DND-41 (cell line): Measurements from ENCODE around the gene ARHGEF4.

Experiments used
- ATAC-seq: fragments of 200-7000 bp; cut with Tn5 transposase; 3 replicates; pipeline ENCODE4 v1.9.1; 2021; ENCODE audit warnings: low read depth; ENCODE audit not compliant: insufficient read depth
- DNase-seq: peaks from one replicate; pipeline ENCODE4 v3.0.0-alpha.2; 2020
- H2AFZ ChIP-seq: 2 replicates; pipeline ENCODE4 v1.6.0; 2012; ENCODE audit warnings: low read depth, low read length
- H3K27ac ChIP-seq: 2 replicates; pipeline ENCODE4 v1.5.1; 2012; ENCODE audit warnings: low read length, inconsistent platforms
- H3K27me3 ChIP-seq: fragments of 200-600 bp; sonication (generic); 2 replicates; pipeline ENCODE4 v1.6.0; 2012; ENCODE audit warnings: low read length, mild to moderate bottlenecking, inconsistent platforms; ENCODE audit not compliant: insufficient read depth, poor library complexity
- H3K36me3 ChIP-seq: 2 replicates; pipeline ENCODE4 v1.5.1; 2012; ENCODE audit warnings: low read length, inconsistent platforms; ENCODE audit not compliant: insufficient read depth
- H3K4me1 ChIP-seq: 2 replicates; pipeline ENCODE4 v1.5.1; 2012; ENCODE audit warnings: mild to moderate bottlenecking, low read length; ENCODE audit not compliant: insufficient read depth
- H3K4me2 ChIP-seq: 2 replicates; pipeline ENCODE4 v1.6.0; 2012; ENCODE audit warnings: mild to moderate bottlenecking, moderate library complexity, low read length, inconsistent platforms; ENCODE audit not compliant: insufficient read depth
- H3K4me3 ChIP-seq, 2 experiments: fragments of 200-600 bp in 1 of 2; shearing (Covaris generic) in 1 of 2; 2 replicates each; pipeline ENCODE4 v1.5.1; 2012 to 2016; ENCODE audit warnings: inconsistent platforms in 2 of 2, low read length in 2 of 2, mild to moderate bottlenecking in 2 of 2, low read depth in 1 of 2, moderate library complexity in 1 of 2
- H3K79me2 ChIP-seq: 2 replicates; pipeline ENCODE4 v1.6.0; 2012; ENCODE audit warnings: low read length, inconsistent platforms; ENCODE audit not compliant: insufficient read depth
- H3K9ac ChIP-seq: 2 replicates; pipeline ENCODE4 v1.6.0; 2012; ENCODE audit warnings: low read depth, mild to moderate bottlenecking, inconsistent platforms, low read length, moderate library complexity
- H3K9me3 ChIP-seq: 2 replicates; pipeline ENCODE4 v1.5.1; 2012; ENCODE audit warnings: low read length, moderate library complexity, mild to moderate bottlenecking, inconsistent platforms; ENCODE audit not compliant: insufficient read depth, severe bottlenecking
- H4K20me1 ChIP-seq: 2 replicates; pipeline ENCODE4 v1.6.0; 2012; ENCODE audit warnings: low read length; ENCODE audit not compliant: insufficient read depth
- CTCF ChIP-seq: IDR thresholded peaks from 2 replicates; pipeline ENCODE4 v1.5.1; 2012; ENCODE audit warnings: borderline replicate concordance, low read length, moderate library complexity, mild to moderate bottlenecking; ENCODE audit not compliant: poor library complexity, severe bottlenecking; ENCODE audit errors: extremely low read depth
- EZH2 ChIP-seq: IDR thresholded peaks from 3 replicates; pipeline ENCODE4 v1.6.1; 2012; ENCODE audit warnings: borderline replicate concordance, low read depth, mild to moderate bottlenecking, moderate library complexity, low read length, inconsistent platforms; ENCODE audit not compliant: severe bottlenecking

The ARHGEF4 gene

GRCh38 chr2:130853391-130853790 is 16.7 kb downstream of the ARHGEF4 start:
- ATAC-seq = no peak
- H3K9ac ChIP-seq = no peak overlapping the region
- TF ChIP-seq CTCF = no peak
- no peak for TF ChIP-seq EZH2
- H3K9me3 ChIP-seq = no peaks in the 10 kb centered on the region
- no peaks in the 10 kb centered on the region for H3K79me2 ChIP-seq
- H3K36me3 ChIP-seq = no peaks in the 10 kb centered on the region
- no peaks in the 10 kb centered on the region for H3K27me3 ChIP-seq
- no peaks in the 10 kb centered on the region for H3K4me1 ChIP-seq
- peaks cover 4% of the 10 kb centered on the region; the same call in 1 of the 2 replicates for H4K20me1 ChIP-seq
- H2AFZ ChIP-seq = no peak overlapping the region
- no peak overlapping the region for H3K4me2 ChIP-seq
- no peak for DNase-seq
- H3K27ac ChIP-seq = no peak overlapping the region
- H3K4me3 ChIP-seq = no peak overlapping the region

GRCh38 chr2:130854301-130854700 is 17.6 kb downstream of the ARHGEF4 start:
- no peak overlapping the region for H2AFZ ChIP-seq
- no peaks in the 10 kb centered on the region for H3K4me1 ChIP-seq
- no peak overlapping the region for H3K4me3 ChIP-seq
- no peak overlapping the region for H3K4me2 ChIP-seq
- ATAC-seq = no peak
- no peak overlapping the region for H3K9ac ChIP-seq
- no peak overlapping the region for H3K27ac ChIP-seq
- DNase-seq = no peak
- no peaks in the 10 kb centered on the region for H3K27me3 ChIP-seq
- H3K79me2 ChIP-seq = no peaks in the 10 kb centered on the region
- no peak for TF ChIP-seq EZH2
- TF ChIP-seq CTCF = no peak
- no peaks in the 10 kb centered on the region for H3K9me3 ChIP-seq
- H3K36me3 ChIP-seq = no peaks in the 10 kb centered on the region
- peaks cover 4% of the 10 kb centered on the region; the same call in 1 of the 2 replicates for H4K20me1 ChIP-seq

- no peaks in the 10 kb centered on the region for H4K20me1 ChIP-seq
- no peak overlapping the region for H3K27ac ChIP-seq
- TF ChIP-seq CTCF (no peak), EZH2 (no peak)
- no peak overlapping the region for H3K4me2 ChIP-seq
- no peak for DNase-seq
- no peak overlapping the region for H3K9ac ChIP-seq
- no peaks in the 10 kb centered on the region for H3K9me3 ChIP-seq
- H3K4me3 ChIP-seq = no peak overlapping the region
- H3K4me1 ChIP-seq = no peaks in the 10 kb centered on the region
- H3K27me3 ChIP-seq = no peaks in the 10 kb centered on the region
- peak; percentile 42; the same call in 1 of the 3 replicates for ATAC-seq
- H3K79me2 ChIP-seq = no peaks in the 10 kb centered on the region
- H2AFZ ChIP-seq = no peak overlapping the region
- H3K36me3 ChIP-seq = no peaks in the 10 kb centered on the region
These were observed 28.4 kb downstream of the ARHGEF4 start for GRCh38 chr2:130864830-130865800.
